ENCODE results near the gene AGTPBP1.

DNA sequence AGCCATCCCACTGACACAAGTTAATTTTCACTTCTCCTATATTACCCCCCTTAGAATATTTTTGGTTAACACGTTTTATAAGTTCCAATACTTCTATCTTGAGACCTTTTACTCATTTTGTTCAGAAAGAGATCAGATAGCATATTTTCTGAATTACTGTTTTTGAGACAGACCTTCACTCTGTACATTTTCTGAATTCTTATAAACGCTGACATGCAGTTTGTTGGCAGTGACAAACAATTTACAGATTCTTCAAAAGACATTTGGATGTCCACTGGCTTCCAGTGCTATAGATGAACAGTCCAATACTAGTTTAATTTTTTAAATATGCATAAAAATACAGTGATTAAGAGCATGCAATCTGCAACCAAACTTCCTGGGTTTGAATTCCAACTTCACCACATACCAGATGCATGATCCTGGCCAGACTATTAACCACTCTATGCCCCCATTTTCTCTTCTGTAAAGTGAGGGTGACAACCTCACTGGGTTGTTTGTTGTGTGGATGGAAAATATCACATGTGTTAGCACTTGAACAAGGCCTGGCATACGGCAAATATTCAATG lies 142.1 kb downstream of the AGTPBP1 start:
- TF ChIP-seq EZH2 (IDR thresholded peaks at IDR 0.05; ENCODE audit: insufficient read depth, poor library complexity, severe bottlenecking) (no peak), EZH2phosphoT487 (IDR thresholded peaks at IDR 0.05; ENCODE audit: insufficient read depth, low read depth) (no peak)

All from GM23248 (cell line).